Central memory CD4-positive, alpha-beta T cell (primary cell): ENCODE results near the gene MCCC1.
"Not testable (repeated sequence)": the region's sequence is repeated elsewhere in the genome, so short reads cannot be mapped to it uniquely, and the experiment has no call there.

Experiments used
- DNase-seq: peaks from one replicate; pipeline ENCODE4 v3.0.0; 2022

MCCC1 gene

GRCh38 chr3:183101040-183101439 is 1.7 kb upstream of the MCCC1 start:
- DNase-seq: not testable (repeated sequence)

- no peak for DNase-seq
These were observed 1.1 kb upstream of the MCCC1 start for GRCh38 chr3:183100376-183100775.

- no peak for DNase-seq
These were observed 525 bp upstream of the MCCC1 start for GRCh38 chr3:183099838-183100204.

GRCh38 chr3:183098536-183099025 is 715 bp downstream of the MCCC1 start:
- no peak for DNase-seq

GRCh38 chr3:183094711-183095110 is 4.6 kb downstream of the MCCC1 start:
- DNase-seq: no peak

- DNase-seq: no peak
These were observed 7.0 kb downstream of the MCCC1 start for GRCh38 chr3:183092256-183092655.

- DNase-seq: no peak
These were observed 12.1 kb downstream of the MCCC1 start for GRCh38 chr3:183087184-183087583.

- DNase-seq: peak; percentile 4
These were observed 13.5 kb downstream of the MCCC1 start for GRCh38 chr3:183085634-183086390.

- no peak for DNase-seq
These were observed 16.9 kb downstream of the MCCC1 start for GRCh38 chr3:183082355-183082915.

- DNase-seq: no peak
These were observed 17.7 kb downstream of the MCCC1 start for GRCh38 chr3:183081459-183082183.

GRCh38 chr3:183080628-183081027 is 18.7 kb downstream of the MCCC1 start:
- DNase-seq: no peak

GRCh38 chr3:183074881-183075280 is 24.4 kb downstream of the MCCC1 start:
- DNase-seq: no peak

- no peak for DNase-seq
These were observed 25.0 kb downstream of the MCCC1 start for GRCh38 chr3:183074261-183074660.

- DNase-seq: no peak
These were observed 25.5 kb downstream of the MCCC1 start for GRCh38 chr3:183073839-183074238.

GRCh38 chr3:183070892-183071291 is 28.4 kb downstream of the MCCC1 start:
- DNase-seq: no peak

GRCh38 chr3:183069086-183069485 is 30.2 kb downstream of the MCCC1 start:
- DNase-seq: no peak

GRCh38 chr3:183066891-183067290 is 32.4 kb downstream of the MCCC1 start:
- DNase-seq: not testable (repeated sequence)

- no peak for DNase-seq
These were observed 34.8 kb downstream of the MCCC1 start for GRCh38 chr3:183064475-183064874.

GRCh38 chr3:183061391-183062172 is 37.7 kb downstream of the MCCC1 start:
- no peak for DNase-seq

GRCh38 chr3:183058351-183058750 is 40.9 kb downstream of the MCCC1 start:
- DNase-seq: no peak

GRCh38 chr3:183050706-183051105 is 48.6 kb downstream of the MCCC1 start:
- DNase-seq: no peak

- DNase-seq: no peak
These were observed 52.4 kb downstream of the MCCC1 start for GRCh38 chr3:183046883-183047282.
